Testis (tissue), 3 donors: ENCODE measurements around the gene PRKN. TPM values are rescaled to one million over a fixed set of nuclear protein-coding genes. Genes with fewer than 3 reads are reported as not detected.

ENCODE experiments used
- DNase-seq: peaks from one replicate; pipeline ENCODE4 v3.0.0-alpha.2; 2019
- H3K27ac ChIP-seq, 2 donors: fragments of 200-600 bp; sonication (generic); one replicate each; pipeline ENCODE4 v1.5.1; 2019
- H3K27me3 ChIP-seq: fragments of 200-600 bp; sonication (generic); one replicate; pipeline ENCODE4 v1.5.1; 2019
- H3K36me3 ChIP-seq: fragments of 200-600 bp; sonication (generic); one replicate; pipeline ENCODE4 v1.5.1; 2017; ENCODE audit warnings: low read depth; ENCODE audit errors: missing control alignments
- H3K4me1 ChIP-seq: fragments of 200-600 bp; sonication (generic); one replicate; pipeline ENCODE4 v1.5.1; 2019
- H3K4me3 ChIP-seq, 2 donors: fragments of 200-600 bp; sonication (generic); one replicate each; pipeline ENCODE4 v1.5.1; 2017 to 2019
- H3K9me3 ChIP-seq: fragments of 200-600 bp; sonication (generic); one replicate; pipeline ENCODE4 v1.5.1; 2017
- POLR2A ChIP-seq: fragments of 450-650 bp; IDR thresholded peaks from one replicate; pipeline ENCODE4 v1.6.1; 2017; ENCODE audit warnings: antibody characterized with exemption, mild to moderate bottlenecking, moderate library complexity
- WGBS, 2 donors: methylation state at CpG; one replicate each; pipeline ENCODE4 v1.1.5; 2018; 5-methylcytosine and 5-hydroxymethylcytosine counted together
- intact Hi-C: fragments of 100-400 bp; cut with DNase I; formaldehyde crosslinking; loops from one replicate; pipeline ENCODE4 v1.15.1; 2023; ENCODE audit warnings: low total_unique reads
- polyA plus RNA-seq: library from polyadenylated mRNA; stranded (reverse); fragments of 350-450 nt; fragmentation: Illumina TruSeq; extraction: RNeasy Lipid Tissue Mini Kit (QIAGEN cat#74804); gene quantifications from one replicate; pipeline ENCODE4 v1.2.3, GENCODE V29; 2014; ENCODE audit warnings: low read depth, low replicate concordance; ENCODE audit not compliant: insufficient read depth
- total RNA-seq, 2 donors: library from RNA; depleted of rRNA; stranded (reverse); fragments of >200 nt; gene quantifications; one replicate each; pipeline ENCODE4 v1.2.3, GENCODE V29; 2016
- TF ChIP-seq, protein P1 (sequence below), 3 experiments: fragments of 450-650 bp in 2 of 3; fragments of 200-600 bp in 1 of 3; sonication (generic) in 1 of 3; IDR thresholded peaks; one replicate each; pipeline ENCODE4 v1.5.1; 2016 to 2019; ENCODE audit warnings: antibody characterized with exemption in 3 of 3, mild to moderate bottlenecking in 2 of 3, moderate library complexity in 1 of 3

The PRKN gene
- total and polyA plus RNA-seq, 3 donors from 2014 or later, result 19.1 to 34.5 (median 28.8) TPM

DNA sequence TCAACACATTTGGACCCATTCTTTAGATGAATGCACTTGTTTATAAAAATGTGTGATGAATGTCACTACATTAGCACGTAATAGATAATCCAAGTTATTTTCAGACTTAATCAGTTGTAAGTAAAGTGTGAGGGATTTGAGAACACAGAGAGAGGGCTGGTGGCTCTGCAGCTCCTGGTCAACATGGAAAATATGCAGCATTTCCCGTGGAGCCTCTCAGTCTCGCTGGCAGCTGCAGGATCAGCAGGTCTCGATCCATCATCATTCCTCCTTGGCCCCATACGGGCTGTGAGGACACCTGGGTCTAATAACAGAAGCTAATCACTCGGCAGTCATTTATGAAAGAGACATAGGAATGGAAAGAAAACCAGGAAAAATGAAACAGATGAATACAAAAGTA lies 390.2 kb downstream of the PRKN start:
- TF ChIP-seq, protein P1, sequence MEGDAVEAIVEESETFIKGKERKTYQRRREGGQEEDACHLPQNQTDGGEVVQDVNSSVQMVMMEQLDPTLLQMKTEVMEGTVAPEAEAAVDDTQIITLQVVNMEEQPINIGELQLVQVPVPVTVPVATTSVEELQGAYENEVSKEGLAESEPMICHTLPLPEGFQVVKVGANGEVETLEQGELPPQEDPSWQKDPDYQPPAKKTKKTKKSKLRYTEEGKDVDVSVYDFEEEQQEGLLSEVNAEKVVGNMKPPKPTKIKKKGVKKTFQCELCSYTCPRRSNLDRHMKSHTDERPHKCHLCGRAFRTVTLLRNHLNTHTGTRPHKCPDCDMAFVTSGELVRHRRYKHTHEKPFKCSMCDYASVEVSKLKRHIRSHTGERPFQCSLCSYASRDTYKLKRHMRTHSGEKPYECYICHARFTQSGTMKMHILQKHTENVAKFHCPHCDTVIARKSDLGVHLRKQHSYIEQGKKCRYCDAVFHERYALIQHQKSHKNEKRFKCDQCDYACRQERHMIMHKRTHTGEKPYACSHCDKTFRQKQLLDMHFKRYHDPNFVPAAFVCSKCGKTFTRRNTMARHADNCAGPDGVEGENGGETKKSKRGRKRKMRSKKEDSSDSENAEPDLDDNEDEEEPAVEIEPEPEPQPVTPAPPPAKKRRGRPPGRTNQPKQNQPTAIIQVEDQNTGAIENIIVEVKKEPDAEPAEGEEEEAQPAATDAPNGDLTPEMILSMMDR (IDR thresholded peaks at IDR 0.05), result no peak
- TF ChIP-seq POLR2A, result no peak

DNA sequence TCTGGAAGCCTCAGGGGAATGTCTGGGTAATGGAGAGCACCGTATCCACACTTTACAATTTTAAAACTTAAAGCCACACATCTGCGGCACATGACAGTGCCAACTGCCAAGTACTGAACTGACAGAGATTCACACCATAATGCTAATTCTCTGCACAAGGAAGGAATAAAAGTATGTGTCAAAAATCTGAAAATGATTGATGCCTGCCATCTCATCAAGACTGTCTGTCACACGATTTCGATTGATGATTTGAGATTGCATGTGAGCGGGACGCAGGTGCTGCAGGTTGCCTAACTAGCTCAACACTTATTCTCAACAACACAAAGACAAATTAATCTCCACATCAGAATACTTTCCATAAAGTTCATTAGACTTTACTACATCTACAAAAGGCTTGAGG lies 391.2 kb downstream of the PRKN start:
- Histone ChIP-seq H3K9me3 (no peaks in the 10 kb centered on the region), H3K27me3 (no peaks in the 10 kb centered on the region), H3K36me3 (no peaks in the 10 kb centered on the region), H3K27ac (no peak overlapping the region), H3K4me3 (no peak overlapping the region), H3K4me1 (no peaks in the 10 kb centered on the region)
- no peak for DNase-seq
- intact Hi-C loops, result no loop called here
- WGBS, 2 donors, result 95 to 96% methylated on average over 6 of the region's 6 CpGs
- TF ChIP-seq, protein P1 (IDR thresholded peaks at IDR 0.05), result no peak
- TF ChIP-seq POLR2A, result no peak

More for the DNA sequence above, 390.2 kb downstream of the PRKN start:
- intact Hi-C loops, result no loop called here
- Histone ChIP-seq H3K27ac (no peak overlapping the region), H3K27me3 (no peaks in the 10 kb centered on the region), H3K4me3 (no peak overlapping the region), H3K4me1 (no peaks in the 10 kb centered on the region), H3K36me3 (no peaks in the 10 kb centered on the region), H3K9me3 (no peaks in the 10 kb centered on the region)
- no peak for DNase-seq
- WGBS, 2 donors, result 67 to 71% methylated on average over 6 of the region's 6 CpGs

DNA sequence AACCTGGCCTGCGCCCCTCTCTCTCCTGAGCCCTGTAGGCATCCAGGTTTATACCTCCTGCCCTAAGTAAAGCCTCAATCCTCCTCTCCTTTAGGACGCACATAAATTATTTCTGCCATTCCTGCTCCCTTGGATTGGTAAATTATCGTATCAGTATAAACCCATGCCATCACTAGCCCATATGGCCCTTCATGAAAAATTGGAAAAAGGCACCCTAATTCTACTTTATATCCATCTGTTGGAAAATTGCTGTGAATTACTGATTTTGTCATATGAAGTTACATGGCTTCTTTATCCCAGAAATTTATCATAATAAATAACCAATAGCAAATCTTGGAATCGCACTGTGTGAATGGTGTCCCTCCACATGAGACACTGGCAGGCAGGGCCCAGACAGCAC lies 395.2 kb downstream of the PRKN start:
- Histone ChIP-seq H3K36me3 (no peaks in the 10 kb centered on the region), H3K4me1 (no peaks in the 10 kb centered on the region), H3K27me3 (no peaks in the 10 kb centered on the region), H3K4me3 (no peak overlapping the region), H3K9me3 (no peaks in the 10 kb centered on the region), H3K27ac (no peak overlapping the region)
- TF ChIP-seq, protein P1 (IDR thresholded peaks at IDR 0.05), result no peak
- no peak for TF ChIP-seq POLR2A
- intact Hi-C loops, result no loop called here
- no peak for DNase-seq
- 96 to 98% methylated on average over 4 of the region's 4 CpGs for WGBS, 2 donors

DNA sequence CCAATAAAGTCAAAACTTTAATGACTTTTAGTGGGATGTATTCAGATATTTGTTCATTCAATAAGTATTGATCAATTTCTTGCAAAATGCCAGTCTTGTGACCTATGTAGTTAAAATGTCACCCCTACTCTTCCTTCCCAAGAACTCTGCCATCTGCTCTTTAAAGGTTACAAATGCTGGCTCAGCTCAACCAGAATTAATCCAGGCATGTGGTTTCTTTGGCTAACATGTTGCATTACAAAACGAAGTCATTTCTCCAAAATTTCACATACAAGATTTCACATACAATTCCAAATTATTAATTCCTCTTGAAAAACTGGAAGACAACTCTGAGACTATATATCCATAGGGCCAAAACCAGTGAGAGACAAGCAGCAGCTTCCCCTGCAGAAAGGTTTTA lies 395.7 kb downstream of the PRKN start:
- Histone ChIP-seq H3K9me3 (no peaks in the 10 kb centered on the region), H3K27me3 (no peaks in the 10 kb centered on the region), H3K4me3 (no peak overlapping the region), H3K4me1 (no peaks in the 10 kb centered on the region), H3K27ac (no peak overlapping the region), H3K36me3 (no peaks in the 10 kb centered on the region)
- no peak for TF ChIP-seq POLR2A
- TF ChIP-seq, protein P1 (IDR thresholded peaks at IDR 0.05), result no peak
- DNase-seq, result no peak
- 83 to 94% methylated on average over 1 of the region's 1 CpG for WGBS, 2 donors
- intact Hi-C loops, result no loop called here

DNA sequence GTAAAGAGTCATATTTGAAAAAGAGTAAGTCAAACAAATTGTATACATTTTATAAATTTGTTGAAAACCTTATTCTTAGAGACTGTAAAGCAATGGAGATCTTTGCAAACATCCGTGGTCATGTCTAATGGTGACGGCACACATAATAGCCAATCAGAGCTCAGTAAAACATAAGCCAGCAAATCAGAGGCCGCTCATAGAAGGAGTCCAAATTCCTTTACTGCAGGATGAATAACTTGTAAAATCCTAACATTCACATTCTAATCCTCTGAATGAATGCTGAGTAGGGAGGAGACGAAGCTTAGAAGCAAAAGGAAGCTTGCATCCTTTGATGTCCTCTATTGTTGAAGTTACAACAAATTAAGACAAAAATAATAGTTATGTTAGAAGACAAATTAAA lies 401.7 kb downstream of the PRKN start:
- Histone ChIP-seq H3K9me3 (no peaks in the 10 kb centered on the region), H3K27me3 (no peaks in the 10 kb centered on the region), H3K4me3 (no peak overlapping the region), H3K36me3 (no peaks in the 10 kb centered on the region), H3K27ac (no peak overlapping the region), H3K4me1 (no peaks in the 10 kb centered on the region)
- 68 to 73% methylated on average over 4 of the region's 4 CpGs for WGBS, 2 donors
- intact Hi-C loops, result no loop called here
- no peak for TF ChIP-seq POLR2A
- TF ChIP-seq, protein P1 (IDR thresholded peaks at IDR 0.05), result no peak
- no peak for DNase-seq
